HCT116 (cell line): ENCODE results near the gene GIMAP8.

ENCODE experiments used
- CEBPB ChIP-seq: IDR thresholded peaks from 2 replicates; pipeline ENCODE4 v1.6.1; 2012; ENCODE audit warnings: low read depth
- CTCF ChIP-seq, 3 experiments: fragments of 200-600 bp in 1 of 3; sonication (generic) in 1 of 3; IDR thresholded peaks in 2 of 3; conservative IDR thresholded peaks in 1 of 3; 2 replicates each; pipeline ENCODE4 v1.5.1; 2012 to 2017; ENCODE audit warnings: low read depth in 2 of 3, low read length in 2 of 3, antibody characterized with exemption in 1 of 3, borderline replicate concordance in 1 of 3, control low read depth in 1 of 3, mild to moderate bottlenecking in 1 of 3, mixed read lengths in 1 of 3, mixed run types in 1 of 3, moderate library complexity in 1 of 3; ENCODE audit not compliant: insufficient read depth in 1 of 3
- EZH2 ChIP-seq: fragments of 200-600 bp; sonication (generic); IDR thresholded peaks from 2 replicates; pipeline ENCODE4 v1.6.1; 2017; ENCODE audit warnings: antibody characterized with exemption, mixed run types
- EZH2phosphoT487 ChIP-seq: fragments of 200-600 bp; IDR thresholded peaks from 2 replicates; pipeline ENCODE4 v1.6.1; 2018; ENCODE audit warnings: antibody characterized with exemption, borderline replicate concordance
- JUND ChIP-seq: IDR thresholded peaks from 2 replicates; pipeline ENCODE4 v1.6.1; 2012
- MAX ChIP-seq: IDR thresholded peaks from 2 replicates; pipeline ENCODE4 v1.6.1; 2012
- POLR2AphosphoS5 ChIP-seq: IDR thresholded peaks from 2 replicates; pipeline ENCODE4 v1.6.1; 2011; ENCODE audit warnings: mild to moderate bottlenecking, low read depth, low read length, moderate library complexity
- SIN3A ChIP-seq: IDR thresholded peaks from 2 replicates; pipeline ENCODE4 v1.6.1; 2012; ENCODE audit warnings: low read depth
- TCF7L2 ChIP-seq: IDR thresholded peaks from 2 replicates; pipeline ENCODE4 v1.7.0; 2011; ENCODE audit warnings: borderline replicate concordance, inconsistent platforms; ENCODE audit not compliant: insufficient read depth, insufficient read length; ENCODE audit errors: extremely low read depth
- ZBTB33 ChIP-seq: IDR thresholded peaks from 2 replicates; pipeline ENCODE4 v1.6.1; 2011; ENCODE audit warnings: mild to moderate bottlenecking, low read length, moderate library complexity; ENCODE audit not compliant: insufficient replicate concordance; ENCODE audit errors: extremely low read depth

GRCh38 chr7:150450491-150451001, at the start of gene GIMAP8:
- TF ChIP-seq SIN3A (no peak), CTCF (IDR thresholded peaks at IDR 0.05 in 2 of 3, conservative IDR thresholded peaks at IDR 0.05 in 1 of 3; ENCODE audit: borderline replicate concordance in 1 of 3, insufficient read depth in 1 of 3, low read depth in 2 of 3, low read length in 2 of 3) (no peak), JUND (no peak), POLR2AphosphoS5 (no peak), EZH2 (no peak), CEBPB (no peak), EZH2phosphoT487 (no peak), MAX (no peak), TCF7L2 (no peak), ZBTB33 (no peak)
